Stimulated activated CD4-positive, alpha-beta T cell treated with anti-CD3 and anti-CD28 coated beads, TNF-alpha, amount 100 ng/mL, for 24 hours (primary cell): ENCODE data around the gene MYL6B.
A peak's percentile ranks its signal among the peaks of the same experiment; 100 is the strongest.
"Not testable (repeated sequence)": the region's sequence is repeated elsewhere in the genome, so short reads cannot be mapped to it uniquely, and the experiment has no call there.

Experiments
- DNase-seq, 3 experiments: peaks; one replicate each; pipeline ENCODE4 v3.0.0-alpha.2; 2020; ENCODE audit warnings: low read depth in 3 of 3

MYL6B gene

DNA sequence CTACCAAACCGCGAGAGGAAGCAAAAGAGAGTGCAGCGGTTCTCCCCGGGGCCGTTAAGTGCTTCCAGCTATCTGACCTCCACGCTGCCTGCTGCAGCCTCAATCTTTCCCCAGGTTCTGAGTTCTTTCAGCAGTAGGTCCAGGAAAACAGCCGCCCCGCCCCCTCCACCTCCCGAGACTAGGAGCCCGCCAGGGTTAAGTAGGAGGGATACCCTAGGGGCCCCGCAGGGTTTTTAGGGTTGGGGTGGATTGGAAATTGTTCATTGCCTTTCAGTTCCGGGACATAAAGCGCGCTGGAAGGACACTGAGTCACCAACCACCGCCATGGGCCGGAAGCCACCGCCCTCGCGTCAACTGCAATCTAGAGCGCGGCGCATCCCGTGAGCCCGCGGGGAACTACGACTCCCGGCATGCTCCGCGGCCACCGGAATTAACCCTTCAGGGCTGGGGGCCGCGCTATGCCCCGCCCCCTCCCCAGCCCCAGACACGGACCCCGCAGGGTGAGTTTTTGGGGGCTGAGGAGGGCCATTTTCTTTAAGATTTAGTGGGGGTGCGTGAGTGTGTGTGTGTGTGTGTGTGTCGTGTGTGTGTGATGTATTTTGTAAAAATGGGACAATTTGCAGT, at the start of gene MYL6B:
TSS of gene MYL6B (plus strand) at position 456 of the 624 bp plus-strand sequence. CDS start 1,332 bp downstream, outside the sequence.
- DNase-seq: peak; percentile 86 to 95 (median 90)

DNA sequence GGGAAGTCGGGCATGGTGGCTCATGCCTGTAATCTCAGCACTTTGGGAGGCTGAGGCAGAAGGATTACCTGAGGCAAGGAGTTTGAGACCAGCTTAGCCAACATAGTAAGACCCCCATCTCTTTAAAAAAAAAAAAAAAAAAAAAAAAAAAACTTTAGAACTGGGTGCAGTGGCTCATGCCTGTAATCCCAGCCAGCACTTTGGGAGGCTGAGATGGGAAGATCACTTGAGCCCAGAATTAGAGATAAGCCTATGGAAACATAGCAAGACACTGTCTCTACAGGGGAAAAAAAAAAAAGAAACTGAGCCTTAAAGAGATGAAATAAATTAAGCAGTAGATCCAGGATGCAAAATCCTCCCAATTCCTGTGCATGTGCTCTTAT, 49.7 kb upstream of the MYL6B start:
- DNase-seq: no peak

DNA sequence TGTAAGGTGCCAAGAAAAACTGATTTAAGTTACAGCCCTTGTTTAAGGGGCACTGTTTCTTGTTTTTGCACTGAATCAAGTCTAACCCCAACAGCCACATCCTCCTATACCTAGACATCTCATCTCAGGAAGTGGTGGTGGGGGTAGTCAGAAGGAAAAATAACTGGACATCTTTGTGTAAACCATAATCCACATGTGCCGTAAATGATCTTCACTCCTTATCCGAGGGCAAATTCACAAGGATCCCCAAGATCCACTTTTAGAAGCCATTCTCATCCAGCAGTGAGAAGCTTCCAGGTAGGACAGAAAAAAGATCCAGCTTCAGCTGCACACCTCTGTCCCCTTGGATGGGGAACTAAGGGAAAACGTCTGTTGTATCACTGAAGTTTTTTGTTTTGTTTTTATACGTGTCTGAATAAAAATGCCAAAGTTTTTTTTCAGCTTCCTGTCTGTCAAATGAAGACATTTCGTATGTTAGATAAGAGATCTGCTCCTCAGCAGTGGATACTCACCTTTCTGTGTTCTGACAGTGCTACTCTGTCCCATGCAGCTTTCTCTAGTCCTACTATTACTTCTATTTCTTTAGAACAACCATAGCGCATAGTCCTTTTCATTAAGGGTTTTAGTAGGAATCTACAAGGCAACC, 49.2 kb upstream of the MYL6B start:
- no peak for DNase-seq

DNA sequence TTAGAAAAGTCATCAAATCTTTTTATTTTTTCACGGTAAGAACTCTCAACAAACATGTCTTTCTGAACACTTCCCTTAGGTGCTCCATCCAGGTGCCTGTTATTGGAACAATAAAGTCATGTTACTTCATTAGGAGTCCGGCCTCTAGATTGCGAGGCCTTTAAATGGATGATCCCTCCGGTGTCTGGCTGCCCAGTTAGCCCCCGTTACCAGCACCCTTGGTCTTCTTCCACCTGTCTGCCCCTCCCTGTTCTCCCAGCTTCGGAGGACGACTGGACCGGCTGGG, 48.6 kb upstream of the MYL6B start:
- no peak for DNase-seq

DNA sequence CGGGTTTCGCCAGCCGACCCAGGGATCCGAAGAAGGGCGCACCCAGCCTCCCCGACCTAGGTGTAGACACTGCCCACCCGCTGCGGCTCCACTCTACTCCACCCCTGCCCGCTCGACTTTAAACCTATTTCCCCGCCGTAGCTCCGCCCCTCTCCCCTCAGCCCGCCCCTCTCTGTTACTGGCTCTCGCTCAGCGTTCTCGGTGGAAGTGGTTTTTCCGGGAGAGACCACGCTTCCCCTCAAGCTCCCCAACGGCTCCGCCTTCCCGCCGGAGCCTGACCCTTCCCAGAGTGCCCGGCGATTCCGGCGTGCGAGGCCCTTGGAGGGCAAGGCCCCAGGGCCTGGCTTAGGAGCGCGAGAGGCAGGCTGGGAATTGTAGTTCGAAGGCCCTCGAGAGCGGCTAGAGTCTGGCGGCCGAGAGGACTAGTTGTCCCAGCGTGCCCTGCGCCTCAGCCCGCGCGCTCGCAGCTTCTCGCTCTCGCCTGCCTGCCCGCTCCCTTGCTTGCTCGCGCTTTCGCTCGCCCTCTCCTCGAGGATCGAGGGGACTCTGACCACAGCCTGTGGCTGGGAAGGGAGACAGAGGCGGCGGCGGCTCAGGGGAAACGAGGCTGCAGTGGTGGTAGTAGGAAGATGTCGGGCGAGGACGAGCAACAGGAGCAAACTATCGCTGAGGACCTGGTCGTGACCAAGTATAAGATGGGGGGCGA, 48.1 kb upstream of the MYL6B start, which contains the start of gene PA2G4:
TSS of gene PA2G4 (plus strand) at position 451 of the 706 bp plus-strand sequence. CDS start at position 630, 179 bp downstream.
- DNase-seq: peak; percentile 93 to 98 (median 94)

DNA sequence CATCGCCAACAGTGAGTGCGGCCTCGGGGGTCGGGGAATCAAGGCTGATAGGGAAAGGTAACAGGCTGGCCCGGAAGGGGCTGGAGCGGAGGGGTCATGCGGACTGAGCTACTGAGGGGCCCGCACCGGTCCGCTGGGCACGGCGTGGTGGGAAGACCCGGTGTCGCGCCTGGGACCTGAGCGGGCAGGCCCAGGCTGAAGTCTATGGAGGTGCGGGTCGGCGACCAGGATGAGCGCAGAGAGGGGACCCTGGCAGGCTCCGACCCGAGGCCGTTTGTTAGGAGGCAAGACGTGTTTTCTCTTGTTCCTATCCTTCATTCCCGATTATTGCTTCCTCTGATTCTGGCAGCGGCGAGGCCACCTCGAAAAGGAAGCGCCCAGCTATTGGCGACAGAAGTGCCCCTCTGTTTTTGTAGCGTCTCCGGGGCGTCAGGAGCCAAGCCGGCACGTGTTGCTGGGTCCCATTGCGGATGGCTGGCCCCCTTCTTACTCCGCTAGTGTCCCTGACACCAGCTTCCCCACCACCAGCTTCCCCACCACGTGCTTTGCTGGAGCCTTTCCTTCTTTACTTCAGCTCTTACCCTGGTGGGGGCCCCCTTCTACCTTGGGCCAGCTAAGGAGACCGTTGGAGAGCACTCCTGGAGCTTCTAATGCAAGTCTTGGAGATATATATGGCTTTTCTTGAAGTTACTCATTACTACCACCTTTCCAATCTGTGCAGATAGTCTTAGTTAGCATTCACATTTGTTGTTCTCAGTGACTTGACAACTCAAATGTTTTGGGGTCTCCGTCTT, 47.4 kb upstream of the MYL6B start:
- DNase-seq: peak in 1 of 3 experiments; percentile 37

DNA sequence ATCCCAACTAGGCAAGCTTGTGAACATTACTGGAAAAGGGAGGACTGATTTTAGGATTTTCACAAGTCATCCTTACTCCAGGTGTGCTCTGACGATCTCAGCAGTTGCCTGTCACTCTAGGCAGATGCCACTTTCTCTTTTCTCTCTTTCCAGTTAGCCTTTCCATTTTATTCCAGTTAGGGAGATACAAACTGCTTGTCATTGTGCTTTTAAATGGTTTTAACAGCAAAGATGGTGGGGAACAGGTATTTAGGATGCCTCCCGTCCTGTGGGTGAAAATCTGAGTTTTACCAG, 46.8 kb upstream of the MYL6B start:
- no peak for DNase-seq

DNA sequence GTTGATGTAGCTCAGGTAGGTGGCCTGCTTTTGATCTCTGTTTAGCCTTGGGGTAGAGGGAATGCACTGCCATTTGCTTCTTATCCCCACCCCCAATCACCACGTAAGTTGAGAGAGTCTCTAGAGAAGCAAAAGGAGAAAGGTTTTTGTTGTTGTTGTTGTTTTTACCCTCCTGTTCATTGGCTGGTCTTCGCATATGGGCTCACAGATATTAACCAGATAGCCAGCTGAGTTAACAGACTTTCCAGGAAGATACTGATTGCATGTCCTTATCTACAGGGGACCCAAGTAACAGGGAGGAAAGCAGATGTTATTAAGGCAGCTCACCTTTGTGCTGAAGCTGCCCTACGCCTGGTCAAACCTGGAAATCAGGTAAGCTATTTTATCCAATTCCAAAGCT, 45.1 kb upstream of the MYL6B start:
- DNase-seq: no peak

DNA sequence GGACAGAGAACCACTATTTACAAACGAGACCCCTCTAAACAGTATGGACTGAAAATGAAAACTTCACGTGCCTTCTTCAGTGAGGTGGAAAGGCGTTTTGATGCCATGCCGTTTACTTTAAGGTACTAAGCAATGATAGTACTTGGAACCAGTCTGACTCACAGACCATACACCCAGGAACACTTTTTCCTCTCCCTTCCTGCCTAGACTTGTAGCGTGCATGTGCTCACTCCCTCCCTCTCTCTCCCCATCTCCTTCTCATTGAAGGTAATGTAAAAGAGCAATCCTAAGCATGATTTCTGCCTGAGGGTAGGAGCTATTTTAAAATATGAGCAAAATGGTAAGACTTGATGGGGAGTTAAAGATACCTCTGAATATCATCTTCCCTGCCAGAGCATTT, 41.8 kb upstream of the MYL6B start:
- DNase-seq: no peak

DNA sequence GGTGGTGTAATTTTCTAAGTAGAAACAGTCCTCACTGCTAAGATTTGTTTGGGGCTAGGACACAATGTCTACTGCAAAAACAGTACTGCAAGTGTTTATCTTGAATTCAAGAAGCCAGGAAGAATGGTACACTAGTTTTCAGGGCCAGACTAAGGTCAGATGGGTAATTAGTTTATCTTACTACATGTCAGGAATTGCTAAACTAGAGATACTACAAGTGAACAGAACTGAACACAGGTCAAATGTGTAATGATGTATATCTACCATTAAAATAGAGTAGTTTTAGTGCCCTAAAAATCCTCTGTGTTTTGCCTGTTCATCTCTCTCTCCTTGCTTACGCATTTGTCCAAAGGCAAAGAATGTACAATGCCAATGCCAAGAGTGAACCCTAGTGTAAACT, 38.3 kb upstream of the MYL6B start:
- DNase-seq: no peak

DNA sequence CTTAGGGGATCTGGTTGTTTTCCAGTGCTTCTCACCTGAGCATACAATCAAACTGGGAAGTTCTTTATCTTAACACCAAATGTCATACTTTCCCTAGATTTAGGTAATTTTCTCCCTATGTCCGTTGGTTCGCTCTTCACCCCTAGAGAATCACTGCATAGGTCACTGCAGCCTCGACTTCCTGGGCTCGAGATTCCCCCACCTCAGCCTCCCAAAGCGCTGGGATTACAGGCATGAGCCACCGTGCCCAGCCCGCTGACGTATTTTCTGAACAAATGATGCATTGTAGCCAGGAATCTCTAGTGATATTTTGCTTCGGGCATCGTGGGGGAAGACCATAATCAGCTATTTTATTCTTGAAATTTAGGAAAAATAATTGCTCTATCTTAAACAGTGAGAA, 37.1 kb upstream of the MYL6B start:
- no peak for DNase-seq

DNA sequence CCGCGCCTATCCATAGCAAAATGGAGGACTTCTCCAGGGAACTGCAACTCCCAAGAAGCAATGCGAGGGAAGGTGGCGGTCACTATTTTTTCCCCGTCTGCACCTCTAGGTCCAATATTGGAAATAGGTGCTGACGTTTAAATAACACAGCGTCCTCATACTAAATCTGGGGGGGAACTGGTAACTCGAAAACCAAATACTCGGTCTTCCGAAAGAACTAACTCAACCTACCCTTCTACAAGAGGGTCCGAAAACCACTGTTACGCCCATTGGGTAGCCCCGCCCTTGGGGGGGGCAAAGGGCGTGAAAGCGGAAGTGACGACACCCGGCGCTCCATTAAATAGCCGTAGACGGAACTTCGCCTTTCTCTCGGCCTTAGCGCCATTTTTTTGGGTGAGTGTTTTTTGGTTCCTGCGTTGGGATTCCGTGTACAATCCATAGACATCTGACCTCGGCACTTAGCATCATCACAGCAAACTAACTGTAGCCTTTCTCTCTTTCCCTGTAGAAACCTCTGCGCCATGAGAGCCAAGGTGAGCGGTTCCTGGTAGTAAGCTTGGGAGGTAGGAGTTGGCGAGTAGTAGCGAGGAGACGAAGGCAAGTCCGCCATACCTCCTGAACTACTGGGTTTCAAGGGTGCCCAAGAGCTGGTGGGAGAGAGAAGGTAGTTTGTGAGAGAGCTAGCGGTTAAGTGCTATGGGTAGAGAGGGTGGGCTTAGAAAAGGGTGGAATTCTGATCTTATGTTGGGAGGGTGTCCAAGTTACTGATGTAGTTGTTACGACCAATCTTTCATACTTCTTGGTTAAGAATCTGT, 35.9 kb upstream of the MYL6B start, which contains the start of gene RPL41:
TSS of gene RPL41 (plus strand) at position 367 of the 815 bp plus-strand sequence.
- DNase-seq: peak; percentile 85 to 91 (median 91)

DNA sequence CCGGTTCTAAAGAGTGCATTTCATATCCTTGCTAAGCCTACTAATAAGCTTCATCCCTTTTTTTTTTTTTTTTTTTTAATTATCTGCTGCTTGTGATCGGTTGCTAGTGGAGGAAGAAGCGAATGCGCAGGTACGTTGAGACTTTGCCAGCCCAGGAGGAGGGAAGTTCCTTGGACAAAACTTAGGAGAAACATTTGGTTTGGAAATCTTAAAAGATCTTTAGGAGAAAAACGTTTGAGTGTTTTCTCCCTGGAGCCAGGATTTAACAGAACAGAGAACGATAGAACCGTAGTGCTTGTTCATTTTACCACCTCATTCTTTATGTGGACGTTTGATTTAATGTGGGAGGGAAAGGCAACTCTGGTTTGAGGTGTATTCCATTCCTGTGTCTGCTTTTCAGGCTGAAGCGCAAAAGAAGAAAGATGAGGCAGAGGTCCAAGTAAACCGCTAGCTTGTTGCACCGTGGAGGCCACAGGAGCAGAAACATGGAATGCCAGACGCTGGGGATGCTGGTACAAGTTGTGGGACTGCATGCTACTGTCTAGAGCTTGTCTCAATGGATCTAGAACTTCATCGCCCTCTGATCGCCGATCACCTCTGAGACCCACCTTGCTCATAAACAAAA, 35.2 kb upstream of the MYL6B start:
- DNase-seq: not testable (repeated sequence)

DNA sequence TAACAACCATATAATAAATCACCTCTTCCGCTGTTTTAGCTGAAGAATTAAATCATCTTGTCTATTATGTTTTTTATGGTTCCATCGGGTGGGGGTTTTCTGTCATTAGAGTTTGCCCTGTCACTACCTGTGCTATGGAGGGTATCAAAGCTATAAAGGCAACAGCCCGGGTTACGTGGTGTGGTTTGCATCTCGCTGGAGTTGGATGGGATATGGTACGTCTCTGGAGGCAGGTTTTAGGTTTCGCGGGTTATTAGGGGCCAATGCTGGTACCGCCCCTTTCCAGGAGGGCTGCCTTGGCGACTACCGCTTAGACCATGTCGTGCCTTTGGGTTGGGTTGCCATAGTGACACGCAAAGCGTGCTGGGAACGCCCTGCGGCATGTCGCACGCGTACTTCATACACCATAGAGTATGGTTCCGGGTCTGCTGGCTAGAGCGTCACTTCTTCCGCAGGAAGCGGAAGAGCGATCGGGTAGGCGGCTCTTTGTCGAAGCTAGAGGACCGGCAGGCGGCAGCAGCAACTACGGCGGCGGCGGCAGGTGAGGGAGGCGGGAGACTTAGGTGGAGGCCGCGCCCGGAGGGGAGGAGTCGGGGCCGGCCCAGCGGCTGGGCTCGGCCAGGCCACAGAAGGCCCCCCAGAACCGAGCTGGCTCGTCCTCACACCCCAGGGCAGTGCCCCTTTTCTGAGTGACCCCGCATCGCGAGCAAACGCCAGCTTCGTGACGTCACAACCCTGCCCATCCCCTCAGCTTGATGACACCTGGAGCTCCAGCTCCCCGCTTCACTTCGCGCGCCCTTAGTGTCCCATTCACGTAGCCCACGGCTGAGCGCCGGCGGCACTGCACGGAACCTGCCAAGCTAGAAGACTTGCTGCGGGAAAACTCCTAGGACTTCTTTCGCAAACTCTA, 34.4 kb upstream of the MYL6B start, which contains the start of gene ZC3H10:
TSS of gene ZC3H10 (plus strand) at position 489 of the 910 bp plus-strand sequence. CDS start 2,297 bp downstream, outside the sequence.
- DNase-seq: peak; percentile 97 to 98 (median 98)

DNA sequence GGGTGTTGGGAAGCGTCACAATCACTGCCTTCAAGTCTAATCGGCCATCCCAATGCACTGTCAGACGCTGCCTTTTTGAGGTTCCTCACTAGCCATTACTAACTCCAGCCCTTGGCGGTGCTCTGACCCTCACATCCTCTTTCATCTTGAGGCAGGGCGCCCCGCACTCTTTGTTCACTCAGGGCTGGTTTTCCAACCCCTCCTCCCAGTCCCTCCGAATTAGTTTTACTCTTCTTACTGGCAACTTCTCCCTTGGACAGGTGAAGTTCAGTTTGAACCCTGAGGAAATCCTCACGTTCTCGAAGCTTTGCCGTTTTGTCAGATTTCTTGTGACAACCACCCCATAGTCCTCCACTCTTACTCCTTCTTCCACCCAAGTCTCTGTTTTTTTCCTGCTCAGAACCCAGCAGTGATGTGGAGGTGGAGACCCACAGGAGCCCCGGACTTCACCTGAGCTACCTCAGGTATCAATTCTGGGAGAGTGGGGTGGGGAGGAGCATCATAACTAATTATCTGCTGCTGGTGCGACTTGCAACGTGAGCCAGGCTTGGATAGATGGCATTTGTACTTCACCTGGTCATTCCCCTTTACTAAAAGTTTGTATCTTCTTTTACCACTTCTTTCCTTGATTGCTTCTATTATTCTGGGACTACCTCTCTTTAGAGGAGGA, 33.6 kb upstream of the MYL6B start:
- no peak for DNase-seq

DNA sequence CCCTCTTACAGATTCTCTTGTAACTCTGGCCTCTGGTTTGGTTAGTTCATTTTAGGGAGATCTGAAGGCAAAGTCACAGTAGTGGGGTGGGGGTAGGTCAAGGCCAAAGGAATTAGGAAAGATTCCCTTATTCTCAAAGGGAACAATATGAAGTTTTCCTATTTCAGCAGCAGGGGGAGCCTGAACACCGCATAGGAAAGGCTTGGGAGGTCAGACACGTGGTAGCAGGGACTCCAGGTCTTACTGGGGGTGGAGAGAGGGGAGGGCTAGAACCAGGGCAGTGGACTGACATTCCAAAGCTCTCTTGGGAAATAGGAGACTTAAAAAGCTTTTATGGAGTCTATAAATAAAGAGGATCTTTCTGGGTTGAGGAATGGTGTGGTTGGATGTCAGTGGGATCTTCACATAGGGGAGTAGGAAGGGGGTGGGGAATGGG, 33.0 kb upstream of the MYL6B start:
- DNase-seq: peak in 2 of 3 experiments; percentile 43 to 49

DNA sequence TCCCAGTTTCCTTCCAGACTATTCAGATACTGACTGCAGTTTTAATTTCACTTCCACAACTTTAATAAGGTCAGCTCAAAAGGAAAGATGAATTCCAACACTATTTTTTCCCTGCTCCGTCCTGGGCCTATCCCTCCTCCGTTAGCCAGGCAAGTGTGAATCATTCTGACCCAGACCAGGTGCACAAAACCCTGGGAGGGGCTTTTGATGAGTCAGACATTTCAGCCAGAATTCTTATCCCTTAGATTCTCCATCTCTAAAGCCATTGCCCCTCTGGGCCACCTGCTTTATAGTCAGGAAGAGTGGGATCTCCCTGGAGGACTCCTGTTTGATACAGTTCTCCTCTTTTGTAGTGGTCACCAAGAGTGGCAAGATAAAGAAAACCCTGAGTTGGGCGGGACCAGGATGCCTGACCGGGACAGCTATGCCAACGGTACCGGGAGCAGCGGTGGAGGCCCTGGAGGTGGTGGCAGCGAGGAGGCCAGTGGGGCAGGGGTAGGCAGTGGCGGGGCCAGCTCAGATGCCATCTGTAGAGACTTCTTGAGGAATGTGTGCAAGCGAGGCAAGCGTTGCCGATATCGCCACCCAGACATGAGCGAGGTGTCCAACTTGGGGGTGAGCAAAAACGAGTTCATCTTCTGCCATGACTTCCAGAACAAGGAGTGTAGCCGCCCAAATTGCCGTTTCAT, 32.1 kb upstream of the MYL6B start:
- DNase-seq: no peak

DNA sequence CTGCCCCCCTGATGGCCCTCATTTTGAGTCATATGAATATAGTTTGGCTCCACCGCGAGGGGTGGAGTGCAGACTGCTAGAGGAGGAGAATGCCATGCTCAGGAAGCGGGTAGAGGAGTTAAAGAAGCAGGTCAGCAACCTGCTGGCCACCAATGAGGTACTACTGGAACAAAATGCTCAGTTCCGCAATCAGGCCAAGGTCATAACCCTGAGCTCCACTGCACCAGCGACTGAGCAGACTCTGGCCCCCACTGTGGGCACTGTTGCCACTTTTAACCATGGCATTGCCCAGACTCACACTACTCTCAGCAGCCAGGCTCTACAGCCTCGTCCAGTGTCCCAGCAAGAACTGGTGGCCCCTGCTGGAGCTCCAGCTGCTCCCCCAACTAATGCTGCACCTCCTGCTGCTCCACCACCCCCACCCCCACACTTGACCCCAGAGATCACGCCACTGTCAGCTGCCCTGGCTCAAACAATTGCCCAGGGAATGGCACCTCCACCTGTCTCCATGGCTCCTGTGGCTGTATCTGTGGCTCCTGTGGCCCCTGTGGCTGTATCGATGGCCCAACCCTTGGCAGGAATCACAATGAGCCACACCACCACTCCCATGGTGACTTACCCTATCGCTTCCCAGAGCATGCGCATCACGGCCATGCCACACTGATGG, 31.1 kb upstream of the MYL6B start:
- no peak for DNase-seq
